ENCODE results near the gene SLC5A9.
A peak's percentile ranks its signal among the peaks of the same experiment; 100 is the strongest.
"Not testable (repeated sequence)": the region's sequence is repeated elsewhere in the genome, so short reads cannot be mapped to it uniquely, and the experiment has no call there.

Gene SLC5A9

GRCh38 chr1:48214366-48214765, 8.2 kb upstream of the SLC5A9 start:
- DNase-seq (ENCODE audit: low spot score) = not testable (repeated sequence)

DNA sequence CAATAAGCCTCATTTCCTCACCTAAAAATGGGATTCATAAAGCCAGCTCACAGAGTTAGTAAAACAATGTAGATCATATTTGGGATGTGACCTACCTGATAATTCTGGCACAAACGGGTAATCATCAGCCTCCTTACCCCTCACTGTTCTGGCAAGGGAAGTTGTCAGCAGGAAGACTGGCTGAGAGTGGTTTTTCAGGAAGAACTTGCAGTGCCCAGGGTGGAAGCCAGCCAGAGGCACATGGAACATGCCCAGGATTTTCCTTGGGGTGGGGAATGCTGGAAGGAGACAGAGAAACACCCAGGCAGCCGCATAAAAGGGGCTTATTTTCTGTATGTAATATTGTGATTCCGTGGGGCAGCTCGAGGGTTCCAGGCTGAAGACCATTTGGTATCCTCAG, 7.7 kb upstream of the SLC5A9 start:
- no peak for DNase-seq (ENCODE audit: low spot score)

DNA sequence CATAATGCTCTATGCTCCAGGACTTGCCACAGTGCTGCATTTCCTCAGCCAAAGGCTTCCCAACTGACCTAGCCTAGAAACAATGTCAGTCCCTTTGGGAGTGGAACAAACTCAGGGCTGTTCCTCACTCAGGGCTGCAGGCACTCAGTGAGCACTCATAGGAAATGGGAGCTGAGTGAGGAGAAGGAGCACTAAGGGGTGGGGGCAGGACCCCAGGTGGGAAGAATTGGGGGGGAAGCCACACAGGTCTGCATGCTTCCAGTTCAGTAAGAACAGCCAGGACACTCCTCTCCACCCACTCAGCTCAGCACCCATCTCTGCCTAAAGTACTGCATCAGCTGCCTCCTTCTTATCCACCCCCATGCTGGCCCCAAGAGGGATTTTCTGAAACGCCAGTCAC, 7.3 kb upstream of the SLC5A9 start:
- DNase-seq (ENCODE audit: low spot score) = no peak

- DNase-seq (ENCODE audit: low spot score) = no peak
These were observed 6.6 kb upstream of the SLC5A9 start for GRCh38 chr1:48215889-48216288.

DNA sequence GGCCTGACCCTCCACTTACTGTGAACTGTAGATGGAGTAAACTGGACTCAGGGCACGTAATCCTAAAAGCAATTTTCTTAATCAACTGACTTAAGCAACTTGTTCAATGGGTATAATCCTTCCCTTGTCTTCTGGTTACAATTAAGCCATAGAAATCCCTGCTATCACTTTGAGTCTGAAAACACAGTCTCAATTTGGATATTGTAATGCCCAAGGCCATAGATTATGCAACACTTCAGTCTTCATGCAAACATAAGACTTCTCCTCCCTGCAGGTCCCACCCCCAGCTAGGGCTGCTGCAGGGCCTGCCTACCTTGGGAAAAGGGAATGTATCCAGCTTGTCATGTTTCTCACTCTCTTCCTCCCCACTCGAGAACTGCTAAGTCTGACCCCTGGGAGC, 6.2 kb upstream of the SLC5A9 start:
- no peak for DNase-seq (ENCODE audit: low spot score)

DNA sequence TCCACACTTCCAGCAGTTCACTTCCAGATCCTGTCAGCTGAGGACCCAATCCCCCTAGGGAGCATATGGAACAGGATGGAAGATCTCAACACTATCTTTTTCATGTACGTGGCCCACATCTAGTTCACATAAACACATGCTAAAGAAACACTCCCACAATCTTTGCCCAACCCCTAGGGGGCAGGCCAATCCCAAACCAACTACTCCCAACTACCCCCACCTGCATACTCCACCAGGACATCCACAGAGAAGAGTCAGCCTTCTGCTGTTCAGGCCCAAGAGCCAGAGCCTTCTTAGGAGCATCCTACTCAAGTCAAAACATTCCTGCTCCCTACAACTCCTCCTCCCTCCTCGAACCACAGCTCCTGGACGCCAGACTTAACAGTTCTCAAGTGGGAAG, 5.6 kb upstream of the SLC5A9 start:
- no peak for DNase-seq (ENCODE audit: low spot score)

- DNase-seq (ENCODE audit: low spot score) = no peak
These were observed 4.7 kb upstream of the SLC5A9 start for GRCh38 chr1:48217856-48218255.

GRCh38 chr1:48219803-48220202, 2.7 kb upstream of the SLC5A9 start:
- no peak for DNase-seq (ENCODE audit: low spot score)

GRCh38 chr1:48221122-48221521, 1.4 kb upstream of the SLC5A9 start:
- DNase-seq (ENCODE audit: low spot score) = no peak

- DNase-seq (ENCODE audit: low spot score) = no peak
These were observed 859 bp upstream of the SLC5A9 start for GRCh38 chr1:48221657-48222056.

DNA sequence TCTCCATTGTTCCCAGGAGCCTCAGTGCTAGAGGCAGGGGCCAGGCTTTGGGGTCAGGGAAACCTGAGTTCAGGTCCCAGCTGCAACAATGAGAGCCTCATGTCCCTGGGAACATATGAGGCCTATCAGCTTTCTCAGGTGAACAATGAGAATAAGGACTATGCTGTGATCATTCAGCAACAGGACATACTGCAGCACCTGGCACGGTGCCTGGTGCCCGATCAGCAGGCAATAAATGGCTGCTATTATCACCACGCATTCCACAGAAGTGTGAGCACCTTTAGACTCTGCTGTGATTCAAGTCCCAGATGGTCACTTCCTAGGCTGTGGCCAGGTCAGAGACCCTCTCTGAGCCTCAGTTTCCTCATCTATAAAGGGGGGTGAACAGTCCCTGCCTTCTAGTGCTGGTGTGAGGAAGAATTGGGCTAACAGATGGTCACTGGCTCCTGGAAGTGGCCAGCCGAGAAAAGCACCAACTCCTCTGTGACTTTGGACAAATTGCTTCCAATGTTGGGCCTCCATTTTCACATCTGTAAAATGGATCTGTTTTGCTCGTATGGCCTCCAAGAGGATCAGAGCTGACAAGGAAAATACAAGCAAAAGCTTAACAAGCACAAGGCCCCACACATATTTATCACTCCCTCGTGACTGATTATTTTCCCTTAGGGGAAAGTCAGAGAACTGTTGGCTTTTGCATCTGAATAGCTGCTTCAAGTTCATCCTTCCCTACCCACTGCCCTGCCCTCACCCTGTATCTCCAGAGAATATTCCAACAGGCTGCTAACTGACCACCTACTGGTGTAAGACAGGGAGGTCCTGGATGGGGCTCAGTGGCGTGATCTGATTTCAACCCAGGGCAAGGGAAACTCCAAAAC, 1.1 kb downstream of the SLC5A9 start:
- DNase-seq (ENCODE audit: low spot score) = no peak

- no peak for DNase-seq (ENCODE audit: low spot score)
These were observed 2.3 kb downstream of the SLC5A9 start for GRCh38 chr1:48224791-48225190.

- DNase-seq (ENCODE audit: low spot score) = no peak
These were observed 3.1 kb downstream of the SLC5A9 start for GRCh38 chr1:48225579-48225978.

- no peak for DNase-seq (ENCODE audit: low spot score)
These were observed 4.9 kb downstream of the SLC5A9 start for GRCh38 chr1:48227165-48228013.

- DNase-seq (ENCODE audit: low spot score) = no peak
These were observed 5.6 kb downstream of the SLC5A9 start for GRCh38 chr1:48228156-48228555.

DNA sequence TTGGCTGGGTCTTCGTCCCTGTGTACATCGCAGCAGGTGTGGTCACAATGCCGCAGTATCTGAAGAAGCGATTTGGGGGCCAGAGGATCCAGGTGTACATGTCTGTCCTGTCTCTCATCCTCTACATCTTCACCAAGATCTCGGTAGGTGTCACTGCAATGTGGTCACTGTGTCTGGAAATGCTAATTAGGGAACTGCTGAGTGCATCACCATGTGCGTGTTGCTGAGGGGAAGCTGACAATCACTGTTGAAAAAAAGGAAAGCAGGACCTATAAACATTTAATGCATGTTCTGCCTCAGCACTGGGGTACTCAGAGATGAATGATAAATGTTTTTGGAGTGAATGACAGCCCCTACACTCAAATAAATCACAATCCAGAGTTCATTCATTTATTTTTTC, 6.8 kb downstream of the SLC5A9 start:
- no peak for DNase-seq (ENCODE audit: low spot score)

GRCh38 chr1:48230236-48230635, 7.7 kb downstream of the SLC5A9 start:
- no peak for DNase-seq (ENCODE audit: low spot score)

- DNase-seq (ENCODE audit: low spot score) = no peak
These were observed 10.2 kb downstream of the SLC5A9 start for GRCh38 chr1:48232722-48233121.

DNA sequence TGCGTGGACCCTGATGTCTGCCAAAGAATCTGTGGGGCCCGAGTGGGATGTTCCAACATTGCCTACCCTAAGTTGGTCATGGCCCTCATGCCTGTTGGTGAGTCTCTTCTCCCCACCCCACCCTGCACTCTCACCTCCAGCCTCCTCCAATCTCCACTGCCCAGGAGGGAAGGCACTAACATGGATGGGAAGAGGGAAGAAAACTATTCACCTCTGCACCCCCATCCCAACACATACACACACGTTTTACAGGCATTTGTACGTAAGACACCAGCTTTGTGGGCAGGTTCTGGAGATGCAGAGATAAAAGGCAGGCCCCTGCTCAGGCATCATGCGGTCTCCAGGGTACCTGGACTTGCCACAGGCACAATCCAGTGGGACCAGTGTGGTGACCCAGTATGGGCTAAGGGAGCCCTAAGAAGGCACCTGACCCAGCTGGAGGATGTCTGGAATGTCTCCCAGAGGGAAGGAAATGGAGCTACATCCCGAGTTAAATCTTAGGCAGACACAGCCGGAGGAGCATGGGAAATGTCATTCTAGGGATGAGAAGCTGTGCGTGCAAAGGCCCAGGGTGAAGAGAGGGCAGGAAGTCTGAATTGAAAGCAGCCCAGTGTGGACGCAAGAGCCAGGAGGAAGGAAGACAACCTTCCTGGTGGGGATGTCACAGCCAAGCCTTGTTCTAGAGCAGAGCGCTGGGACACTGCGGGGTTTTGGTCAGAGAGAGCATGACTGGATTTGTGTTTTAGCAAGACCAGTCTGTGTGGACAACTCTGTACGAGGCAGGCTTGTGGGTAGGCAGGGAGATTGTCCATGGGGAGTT, 11.4 kb downstream of the SLC5A9 start:
- DNase-seq (ENCODE audit: low spot score) = no peak

DNA sequence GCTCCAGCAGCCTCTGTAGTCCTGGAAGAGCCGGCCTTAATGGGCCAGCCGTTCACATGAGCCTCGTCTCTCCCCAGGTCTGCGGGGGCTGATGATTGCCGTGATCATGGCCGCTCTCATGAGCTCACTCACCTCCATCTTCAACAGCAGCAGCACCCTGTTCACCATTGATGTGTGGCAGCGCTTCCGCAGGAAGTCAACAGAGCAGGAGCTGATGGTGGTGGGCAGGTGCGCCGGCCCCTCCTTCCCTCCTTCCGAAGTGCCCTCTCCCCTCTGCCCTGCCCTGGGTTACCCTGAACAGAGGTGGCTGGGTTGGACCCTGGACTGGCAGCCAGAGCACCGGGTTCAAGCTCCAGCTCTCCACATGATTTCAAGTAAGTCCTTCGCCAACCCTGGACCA, 13.1 kb downstream of the SLC5A9 start:
- no peak for DNase-seq (ENCODE audit: low spot score)

DNA sequence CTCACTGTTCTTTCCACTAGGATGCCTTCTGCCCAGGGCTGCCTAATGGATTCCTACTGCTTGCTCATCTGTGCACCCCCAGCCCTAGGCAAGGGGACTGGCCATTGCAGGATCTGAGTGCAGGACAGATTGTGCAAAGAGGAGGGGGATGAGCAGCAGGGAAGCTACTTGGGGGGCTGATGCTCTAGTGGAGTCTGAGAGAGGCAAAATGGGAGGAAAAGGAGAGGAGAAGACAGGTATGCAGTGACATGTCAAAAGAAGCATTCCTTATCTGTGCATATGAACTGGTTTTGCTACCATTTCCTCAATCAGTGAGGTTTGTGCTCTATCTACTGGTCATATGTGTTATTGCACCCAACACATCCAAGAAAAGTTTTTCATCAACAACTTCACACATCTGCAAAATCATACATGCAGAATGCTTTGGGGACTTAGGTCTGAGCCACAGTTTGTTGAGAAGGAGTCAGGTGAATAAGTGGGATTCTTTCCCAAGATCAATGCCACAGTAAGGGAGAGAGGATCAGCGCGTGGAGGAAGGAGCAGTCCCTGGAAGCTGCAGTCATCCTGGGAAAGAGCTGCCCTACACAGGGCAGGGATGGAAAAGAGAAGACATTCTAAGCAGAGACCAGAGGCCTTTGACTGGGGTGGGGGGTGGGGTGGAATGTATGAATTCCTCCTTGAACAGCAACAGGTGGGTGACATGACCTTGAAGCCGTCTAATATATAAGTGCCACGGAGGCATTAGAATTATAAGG, 14.4 kb downstream of the SLC5A9 start:
- DNase-seq (ENCODE audit: low spot score) = peak; percentile 42

Data from hepatic stellate cell (primary cell).